Activated CD4-positive, alpha-beta T cell treated with anti-CD3 and anti-CD28 coated beads, Interleukin-2, amount 10 ng/mL, durations not matched to agents 7 days and 5 days (primary cell): ENCODE measurements around the gene CD160. TPM values are rescaled to one million over a fixed set of nuclear protein-coding genes. Genes with fewer than 3 reads are reported as not detected.
"Not testable (repeated sequence)": the region's sequence is repeated elsewhere in the genome, so short reads cannot be mapped to it uniquely, and the experiment has no call there.

ENCODE experiments used
- CTCF ChIA-PET: fragments of 350-600 bp; sonication (Branson Sonifier 250); formaldehyde crosslinking; loops from one replicate; lab custom pipeline; 2021; ENCODE audit warnings: antibody characterized with exemption; lab: Charles Lee
- POLR2A ChIA-PET: fragments of 350-600 bp; sonication (Branson Sonifier 250); formaldehyde crosslinking; loops from one replicate; lab custom pipeline; 2021; ENCODE audit warnings: antibody characterized with exemption; lab: Charles Lee
- DNase-seq: peaks from one replicate; pipeline ENCODE4 v3.0.0-alpha.2; 2020
- H3K27ac Mint-ChIP-seq: one replicate; pipeline ENCODE4 v1.8.0; 2021; ENCODE audit warnings: mild to moderate bottlenecking, moderate library complexity, mixed read lengths
- H3K27me3 Mint-ChIP-seq: one replicate; pipeline ENCODE4 v1.8.0; 2021; ENCODE audit warnings: mixed read lengths
- H3K36me3 Mint-ChIP-seq: one replicate; pipeline ENCODE4 v1.8.0; 2021; ENCODE audit warnings: low read depth, mixed read lengths
- H3K4me1 Mint-ChIP-seq: one replicate; pipeline ENCODE4 v1.8.0; 2021; ENCODE audit warnings: mixed read lengths
- H3K4me3 Mint-ChIP-seq: one replicate; pipeline ENCODE4 v1.8.0; 2021; ENCODE audit warnings: mild to moderate bottlenecking, moderate library complexity, mixed read lengths
- H3K9me3 Mint-ChIP-seq: one replicate; pipeline ENCODE4 v1.8.0; 2021; ENCODE audit warnings: mixed read lengths
- total RNA-seq, 2 experiments: library from RNA; stranded (reverse); gene quantifications; one replicate each; pipeline ENCODE4 v1.2.3, GENCODE V29; 2021

Gene CD160
- total RNA-seq, 2 experiments from 2014 or later: not detected

DNA sequence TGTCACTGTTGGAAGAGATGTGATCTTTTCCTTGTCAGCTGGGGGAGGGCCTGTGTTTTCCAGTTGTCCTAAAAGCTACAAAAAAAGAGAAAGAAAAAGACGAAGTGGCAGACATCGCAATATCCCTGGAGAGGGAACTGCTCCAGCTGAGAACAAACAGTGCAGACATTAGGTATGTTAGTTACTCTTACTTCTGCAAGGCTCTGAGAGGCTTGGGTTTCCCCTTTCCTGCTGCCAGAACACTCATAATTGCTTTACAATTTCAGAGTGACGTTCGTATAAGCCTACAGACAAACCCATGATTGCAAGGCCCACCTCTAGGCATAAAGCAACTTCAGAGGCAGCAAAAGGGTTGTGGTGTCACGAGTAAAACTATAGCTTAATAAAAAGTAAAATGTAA lies 31.1 kb downstream of the CD160 start:
- Mint-ChIP-seq H3K27me3 (no peaks in the 10 kb centered on the region), H3K4me1 (peaks cover 2% of the 10 kb centered on the region), H3K9me3 (no peaks in the 10 kb centered on the region), H3K27ac (no peak overlapping the region), H3K36me3 (peaks cover 46% of the 10 kb centered on the region), H3K4me3 (no peak overlapping the region)
- ChIA-PET POLR2A (no interaction called here), CTCF (no interaction called here)
- no peak for DNase-seq

DNA sequence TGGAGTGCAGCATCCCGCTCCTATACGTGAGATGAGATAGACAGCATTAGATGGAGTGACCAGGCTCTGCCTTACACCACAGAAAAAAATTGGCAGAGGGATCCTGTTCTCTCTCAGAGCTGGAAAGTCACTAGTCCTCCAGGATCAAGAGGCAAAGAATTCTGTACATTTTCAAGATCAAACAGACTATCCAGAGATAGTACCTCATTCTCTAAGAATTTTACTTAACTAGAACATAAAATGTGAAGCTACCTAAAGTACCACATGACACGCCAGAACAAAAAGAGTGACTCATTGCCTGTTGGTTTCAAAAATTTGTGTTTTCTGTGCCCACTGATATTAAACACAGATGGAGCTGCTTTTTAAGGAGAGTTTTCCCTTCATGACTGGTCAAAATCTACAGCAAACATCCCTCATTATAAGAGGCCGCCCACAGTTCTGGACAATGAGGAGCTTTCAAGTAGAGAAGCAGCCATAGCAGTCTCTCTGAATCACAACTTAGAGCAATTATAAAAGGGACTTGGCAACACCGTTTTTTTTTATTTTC lies 32.3 kb downstream of the CD160 start:
- no peaks in the 10 kb centered on the region for H3K27me3 Mint-ChIP-seq
- H3K27ac Mint-ChIP-seq: no peak overlapping the region
- H3K36me3 Mint-ChIP-seq: peaks cover 52% of the 10 kb centered on the region
- H3K4me1 Mint-ChIP-seq: peaks cover 2% of the 10 kb centered on the region
- H3K9me3 Mint-ChIP-seq: no peaks in the 10 kb centered on the region
- POLR2A ChIA-PET: no interaction called here
- DNase-seq: no peak
- CTCF ChIA-PET: interaction anchor here (1.1 kb wide), 1 partner anchor 8 kb away, joined by 3 read pairs; no protein-coding TSS in a partner anchor
- H3K4me3 Mint-ChIP-seq: no peak overlapping the region

DNA sequence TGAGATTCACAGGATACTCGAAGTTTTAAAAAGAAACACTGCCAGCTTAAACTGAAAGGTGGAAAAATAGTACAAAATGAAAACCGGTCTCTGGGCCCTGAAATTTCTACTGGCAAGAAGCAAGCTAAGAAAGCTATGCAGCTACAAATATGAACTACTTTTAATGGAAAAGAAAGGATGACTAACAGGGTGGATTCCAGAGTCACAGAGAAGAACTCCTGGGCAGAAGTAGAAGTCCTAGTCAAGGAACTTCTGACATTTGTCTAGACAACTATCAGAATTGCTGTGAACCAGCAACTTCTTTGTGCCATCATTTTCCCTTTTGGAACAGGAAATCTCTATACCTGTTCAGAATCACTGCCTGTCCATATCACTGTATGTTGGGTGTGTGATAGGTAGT lies 38.1 kb downstream of the CD160 start:
- Mint-ChIP-seq H3K27ac (no peak overlapping the region), H3K27me3 (no peaks in the 10 kb centered on the region)
- POLR2A ChIA-PET: no interaction called here

DNA sequence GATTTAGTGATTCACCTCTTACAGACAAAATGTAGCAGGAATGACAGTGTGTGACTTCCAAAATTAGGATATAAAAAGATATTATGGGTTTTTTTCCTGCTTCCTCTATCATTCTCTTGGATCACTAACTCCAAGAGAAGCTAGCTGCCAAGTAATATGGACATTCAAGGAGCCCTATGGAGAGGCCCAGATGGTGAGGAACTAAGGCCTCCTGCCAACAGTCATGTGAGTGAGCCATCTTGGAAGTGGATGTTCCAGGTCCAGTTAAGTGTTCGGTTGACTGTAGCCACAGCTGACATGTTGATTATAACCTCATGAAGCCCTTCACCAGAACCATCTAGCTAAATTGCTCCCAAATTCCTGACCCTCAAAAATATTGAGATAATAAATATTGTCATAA lies 38.8 kb downstream of the CD160 start:
- Mint-ChIP-seq H3K27me3 (no peaks in the 10 kb centered on the region), H3K4me3 (no peak overlapping the region), H3K27ac (no peak overlapping the region), H3K9me3 (peaks cover 10% of the 10 kb centered on the region), H3K36me3 (peaks cover 53% of the 10 kb centered on the region), H3K4me1 (no peaks in the 10 kb centered on the region)
- DNase-seq: no peak
- POLR2A ChIA-PET: no interaction called here
- CTCF ChIA-PET: interaction anchor here (0.6 to 1.5 kb wide), 5 partner anchors 13 to 37 kb away, joined by 3 to 6 read pairs (median 4); no protein-coding TSS in a partner anchor

More for the DNA sequence above, 38.1 kb downstream of the CD160 start:
- H3K4me3 Mint-ChIP-seq: no peak overlapping the region
- CTCF ChIA-PET: interaction anchor here (0.7 kb wide), 1 partner anchor 212 kb away, joined by 3 read pairs; no protein-coding TSS in a partner anchor
- H3K9me3 Mint-ChIP-seq: peaks cover 10% of the 10 kb centered on the region
- H3K36me3 Mint-ChIP-seq: peaks cover 48% of the 10 kb centered on the region
- DNase-seq: no peak
- no peaks in the 10 kb centered on the region for H3K4me1 Mint-ChIP-seq

DNA sequence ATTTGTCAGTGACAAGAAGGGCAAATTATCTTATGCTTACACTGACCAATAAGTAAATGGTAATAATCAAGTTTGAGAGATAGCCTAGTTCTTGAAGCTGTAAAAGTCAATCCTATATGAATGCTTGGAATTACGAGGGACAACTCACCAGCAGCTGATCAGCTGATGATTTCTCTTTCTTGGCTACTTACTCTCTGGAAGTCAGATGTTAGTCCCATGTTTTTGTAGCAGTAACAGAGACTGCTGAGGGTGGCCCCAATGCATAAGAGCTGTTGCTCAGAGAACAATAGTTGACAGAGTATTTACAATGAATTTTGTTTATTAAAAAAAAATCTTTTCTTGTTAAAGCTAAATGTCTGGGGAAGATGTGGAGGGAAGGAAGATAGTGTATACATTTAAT lies 39.3 kb downstream of the CD160 start:
- ChIA-PET POLR2A (no interaction called here), CTCF (interaction anchor here (0.7 to 1.5 kb wide), 5 partner anchors 14 to 37 kb away, joined by 3 to 6 read pairs (median 3); no protein-coding TSS in a partner anchor)
- no peak for DNase-seq
- Mint-ChIP-seq H3K36me3 (peaks cover 52% of the 10 kb centered on the region), H3K4me1 (no peaks in the 10 kb centered on the region), H3K27ac (no peak overlapping the region), H3K27me3 (no peaks in the 10 kb centered on the region), H3K9me3 (peaks cover 10% of the 10 kb centered on the region), H3K4me3 (no peak overlapping the region)

DNA sequence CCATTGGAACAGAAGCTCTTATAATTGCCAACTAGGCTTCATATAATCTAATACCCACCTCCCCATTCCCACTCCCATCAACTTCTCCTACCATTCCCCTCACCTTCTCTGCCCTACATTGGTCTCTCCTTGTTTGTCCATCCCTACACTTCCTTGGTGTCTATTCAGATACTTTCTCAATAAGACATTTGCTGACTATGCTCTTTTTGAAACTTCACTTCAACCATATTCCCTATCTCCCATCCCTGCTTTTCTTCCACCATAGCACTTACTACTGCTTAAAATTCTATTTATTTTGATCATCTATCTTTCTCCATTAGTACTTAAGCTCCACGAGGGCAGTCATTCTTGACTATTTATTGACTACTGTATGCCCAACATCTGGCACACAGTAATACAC lies 40.4 kb downstream of the CD160 start:
- POLR2A ChIA-PET: no interaction called here
- CTCF ChIA-PET: interaction anchor here (1.0 to 1.6 kb wide), 4 partner anchors 8 to 86 kb away, joined by 3 to 6 read pairs (median 4); partner anchors contain the start of gene NUDT17
- Mint-ChIP-seq H3K4me3 (no peak overlapping the region), H3K36me3 (peaks cover 55% of the 10 kb centered on the region), H3K27ac (no peak overlapping the region), H3K9me3 (peaks cover 10% of the 10 kb centered on the region), H3K27me3 (no peaks in the 10 kb centered on the region), H3K4me1 (no peaks in the 10 kb centered on the region)
- DNase-seq: no peak

DNA sequence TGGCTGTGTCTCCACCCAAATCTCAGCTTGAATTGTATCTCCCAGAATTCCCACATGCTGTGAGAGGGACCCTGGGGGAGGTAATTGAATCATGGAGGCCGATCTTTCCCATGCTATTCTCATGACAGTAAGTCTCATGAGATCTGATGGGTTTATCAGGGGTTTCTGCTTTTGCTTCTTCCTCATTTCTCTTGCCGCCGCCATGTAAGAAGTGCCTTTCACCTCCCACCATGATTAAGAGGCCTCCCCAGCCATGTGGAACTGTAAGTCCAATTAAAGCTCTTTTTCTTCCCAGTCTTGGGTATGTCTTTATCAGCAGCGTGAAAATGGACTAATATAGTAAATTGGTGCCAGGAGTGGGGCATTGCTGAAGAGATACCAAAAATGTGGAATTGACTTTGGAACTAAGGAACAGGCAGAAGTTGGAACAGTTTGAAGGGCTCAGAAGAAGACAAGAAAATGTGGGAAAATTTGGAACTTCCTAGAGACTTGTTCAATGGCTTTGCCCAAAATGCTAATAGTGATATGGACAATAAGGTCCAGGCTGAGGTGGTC lies 41.2 kb downstream of the CD160 start:
- peaks cover 52% of the 10 kb centered on the region for H3K36me3 Mint-ChIP-seq
- CTCF ChIA-PET: interaction anchor here (1.0 to 1.6 kb wide), 2 partner anchors 9 to 85 kb away, joined by 3 to 5 read pairs; partner anchors contain the start of gene NUDT17
- DNase-seq, H3K9me3 Mint-ChIP-seq, H3K4me3 Mint-ChIP-seq, H3K27ac Mint-ChIP-seq, H3K4me1 Mint-ChIP-seq, H3K27me3 Mint-ChIP-seq, POLR2A ChIA-PET: not testable (repeated sequence)

DNA sequence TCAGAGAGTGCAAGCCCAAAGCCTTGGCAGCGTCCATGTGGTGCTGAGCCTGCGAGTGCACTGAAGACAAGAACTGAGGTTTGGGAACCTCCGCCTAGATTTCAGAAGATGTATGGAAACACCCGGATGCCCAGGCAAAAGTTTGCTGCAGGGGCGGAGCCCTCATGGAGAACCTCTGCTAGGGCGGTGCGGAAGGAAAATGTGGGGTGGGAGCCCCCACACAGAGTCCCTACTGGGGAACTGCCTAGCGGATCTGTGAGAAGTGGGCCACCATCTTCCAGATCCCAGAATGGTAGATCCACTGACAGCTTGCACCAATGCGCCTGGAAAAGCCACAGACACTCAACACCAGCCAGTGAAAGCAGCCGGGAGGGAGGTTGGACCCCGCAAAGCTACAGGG lies 42.2 kb downstream of the CD160 start:
- DNase-seq, H3K27ac Mint-ChIP-seq, CTCF ChIA-PET, H3K4me1 Mint-ChIP-seq, H3K4me3 Mint-ChIP-seq, H3K27me3 Mint-ChIP-seq, POLR2A ChIA-PET: not testable (repeated sequence)
- H3K36me3 Mint-ChIP-seq: peaks cover 53% of the 10 kb centered on the region
- peaks cover 12% of the 10 kb centered on the region for H3K9me3 Mint-ChIP-seq

DNA sequence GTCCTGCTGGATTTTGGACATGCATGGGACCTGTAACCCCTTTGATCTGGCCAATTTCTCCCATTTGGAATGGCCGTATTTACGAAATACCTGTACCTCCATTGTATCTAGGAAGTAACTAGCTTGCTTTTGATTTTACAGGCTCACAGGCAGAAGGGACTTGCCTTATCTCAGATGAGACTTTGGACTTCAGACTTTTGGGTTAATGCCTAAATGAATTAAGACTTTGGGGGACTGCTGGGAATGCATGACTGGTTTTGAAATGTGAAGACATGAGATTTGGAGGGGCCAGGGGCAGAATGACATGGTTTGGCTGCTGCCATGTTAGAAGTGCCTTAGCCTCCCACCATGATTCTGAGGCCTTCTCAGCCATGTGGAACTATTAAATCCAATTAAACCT lies 42.7 kb downstream of the CD160 start:
- H3K9me3 Mint-ChIP-seq: peaks cover 12% of the 10 kb centered on the region
- POLR2A ChIA-PET, H3K4me3 Mint-ChIP-seq, DNase-seq, CTCF ChIA-PET, H3K27me3 Mint-ChIP-seq, H3K27ac Mint-ChIP-seq, H3K4me1 Mint-ChIP-seq: not testable (repeated sequence)
- H3K36me3 Mint-ChIP-seq: peaks cover 53% of the 10 kb centered on the region

DNA sequence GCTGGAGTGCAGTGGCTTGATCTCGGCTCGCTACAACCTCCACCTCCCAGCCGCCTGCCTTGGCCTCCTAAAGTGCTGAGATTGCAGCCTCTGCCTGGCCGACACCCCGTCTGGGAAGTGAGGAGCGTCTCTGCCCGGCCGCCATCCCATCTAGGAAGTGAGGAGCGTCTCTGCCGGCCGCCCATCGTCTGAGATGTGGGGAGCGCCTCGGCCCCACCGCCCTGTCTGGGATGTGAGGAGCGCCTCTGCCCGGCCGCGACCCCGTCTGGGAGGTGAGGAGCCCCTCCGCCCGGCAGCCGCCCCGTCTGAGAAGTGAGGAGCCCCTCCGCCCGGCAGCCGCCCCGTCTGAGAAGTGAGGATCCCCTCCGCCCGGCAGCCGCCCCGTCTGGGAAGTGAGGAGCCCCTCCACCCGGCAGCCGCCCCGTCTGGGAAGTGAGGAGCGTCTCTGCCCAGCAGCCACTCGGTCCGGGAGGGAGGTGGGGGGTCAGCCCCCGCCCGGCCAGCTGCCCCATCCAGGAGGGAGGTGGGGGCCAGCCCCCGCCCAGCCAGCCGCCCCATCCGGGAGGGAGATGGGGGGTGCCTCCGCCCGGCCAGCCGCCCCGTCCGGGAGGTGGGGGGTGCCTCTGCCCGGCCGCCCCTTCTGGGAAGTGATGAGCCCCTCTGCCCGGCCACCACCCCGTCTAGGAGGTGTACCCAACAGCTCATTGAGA lies 45.1 kb downstream of the CD160 start:
- H3K27ac Mint-ChIP-seq, H3K27me3 Mint-ChIP-seq, POLR2A ChIA-PET, H3K4me3 Mint-ChIP-seq, H3K4me1 Mint-ChIP-seq, DNase-seq: not testable (repeated sequence)
- CTCF ChIA-PET: interaction anchor here (1.0 kb wide), 1 partner anchor 43 kb away, joined by 3 read pairs; no protein-coding TSS in a partner anchor
- peaks cover 12% of the 10 kb centered on the region for H3K9me3 Mint-ChIP-seq
- peaks cover 57% of the 10 kb centered on the region for H3K36me3 Mint-ChIP-seq

DNA sequence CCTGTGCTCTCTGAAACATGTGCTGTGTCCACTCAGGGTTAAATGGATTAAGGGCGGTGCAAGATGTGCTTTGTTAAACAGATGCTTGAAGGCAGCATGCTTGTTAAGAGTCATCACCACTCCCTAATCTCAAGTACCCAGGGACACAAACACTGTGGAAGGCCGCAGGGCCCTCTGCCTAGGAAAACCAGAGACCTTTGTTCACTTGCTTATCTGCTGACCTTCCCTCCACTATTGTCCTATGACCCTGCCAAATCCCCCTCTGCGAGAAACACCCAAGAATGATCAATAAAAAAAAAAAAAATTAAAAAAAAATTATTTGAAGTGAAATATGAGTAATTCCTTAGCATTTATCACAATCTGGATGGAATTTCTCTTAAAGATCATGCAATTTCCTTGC lies 45.8 kb downstream of the CD160 start:
- POLR2A ChIA-PET: not testable (repeated sequence)

DNA sequence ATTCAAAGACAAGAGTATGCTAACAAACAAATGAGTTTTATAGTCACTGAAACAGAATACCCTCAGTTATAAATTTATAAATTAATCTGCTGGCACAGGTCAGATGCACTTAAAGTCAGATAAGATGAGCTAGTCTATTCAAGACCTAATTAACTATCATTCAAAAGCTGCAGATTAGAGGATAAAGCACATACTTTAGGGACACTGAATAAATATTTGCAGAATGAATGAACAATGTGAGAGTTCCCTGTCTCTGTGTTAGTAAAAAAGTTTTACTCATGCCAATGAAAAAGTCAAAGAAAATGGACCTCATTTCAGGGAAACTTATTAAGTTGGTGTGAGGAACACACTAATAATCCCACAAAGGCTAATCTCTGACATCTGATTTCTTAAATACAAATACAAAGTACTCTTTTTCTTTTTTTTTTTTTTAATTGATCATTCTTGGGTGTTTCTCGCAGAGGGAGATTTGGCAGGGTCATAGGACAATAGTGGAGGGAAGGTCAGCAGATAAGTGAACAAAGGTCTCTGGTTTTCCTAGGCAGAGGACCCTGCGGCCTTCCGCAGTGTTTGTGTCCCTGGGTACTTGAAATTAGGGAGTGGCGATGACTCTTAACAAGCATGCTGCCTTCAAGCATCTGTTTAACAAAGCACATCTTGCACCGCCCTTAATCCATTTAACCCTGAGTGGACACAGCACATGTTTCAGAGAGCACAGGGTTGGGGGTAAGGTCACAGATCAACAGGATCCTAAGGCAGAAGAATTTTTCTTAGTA lies 46.5 kb downstream of the CD160 start:
- peaks cover 47% of the 10 kb centered on the region for H3K36me3 Mint-ChIP-seq
- POLR2A ChIA-PET, H3K4me1 Mint-ChIP-seq, H3K27ac Mint-ChIP-seq, H3K27me3 Mint-ChIP-seq, H3K4me3 Mint-ChIP-seq, DNase-seq, H3K9me3 Mint-ChIP-seq: not testable (repeated sequence)
- CTCF ChIA-PET: interaction anchor here (1.0 kb wide), 1 partner anchor 44 kb away, joined by 3 read pairs; no protein-coding TSS in a partner anchor

More for the DNA sequence above, 45.8 kb downstream of the CD160 start:
- not testable (repeated sequence) for DNase-seq, H3K27ac Mint-ChIP-seq, H3K4me1 Mint-ChIP-seq, H3K27me3 Mint-ChIP-seq, H3K4me3 Mint-ChIP-seq
- CTCF ChIA-PET: interaction anchor here (1.0 kb wide), 1 partner anchor 43 kb away, joined by 3 read pairs; no protein-coding TSS in a partner anchor
- peaks cover 12% of the 10 kb centered on the region for H3K9me3 Mint-ChIP-seq
- peaks cover 51% of the 10 kb centered on the region for H3K36me3 Mint-ChIP-seq
